ENCODE data around the gene VPS33B. TPM values are rescaled to one million over a fixed set of nuclear protein-coding genes. Genes with fewer than 3 reads are reported as not detected.

VPS33B gene
- total RNA-seq, 1 donor from 2014 or later: 9.7 TPM

GRCh38 chr15:90968434-90968833 is 54.0 kb downstream of the VPS33B start:
- H3K4me2 ChIP-seq (ENCODE audit: low read length): no peak overlapping the region
- H3K79me2 ChIP-seq (ENCODE audit: insufficient read depth, low read length): no peaks in the 10 kb centered on the region
- H3K27me3 ChIP-seq (ENCODE audit: insufficient read depth, low read length): no peaks in the 10 kb centered on the region
- FAIRE-seq (no peak), DNase-seq (ENCODE audit: low read depth) (no peak)
- no peaks in the 10 kb centered on the region for H3K9me3 ChIP-seq (ENCODE audit: insufficient read depth, low read depth, low read length)
- H3K9ac ChIP-seq (ENCODE audit: low read length): no peak overlapping the region
- no peaks in the 10 kb centered on the region for H3K4me1 ChIP-seq (ENCODE audit: insufficient read depth, low read length)
- Mint-ChIP-seq H3K4me1 (ENCODE audit: low read depth, unreplicated experiment) (no peaks in the 10 kb centered on the region), H3K36me3 (ENCODE audit: low read depth, unreplicated experiment) (peaks cover 2% of the 10 kb centered on the region), H3K4me3 (ENCODE audit: unreplicated experiment) (no peak overlapping the region), H3K27me3 (ENCODE audit: low read depth, unreplicated experiment) (no peaks in the 10 kb centered on the region), H3K9me3 (ENCODE audit: unreplicated experiment) (no peaks in the 10 kb centered on the region), H3K27ac (ENCODE audit: unreplicated experiment) (no peak overlapping the region)
- H3K36me3 ChIP-seq (ENCODE audit: insufficient read depth, low read length): peaks cover 36% of the 10 kb centered on the region
- no peak overlapping the region for H3K27ac ChIP-seq (ENCODE audit: low read depth, low read length)
- H2AFZ ChIP-seq (ENCODE audit: low read depth, low read length): no peak overlapping the region
- peaks cover 11% of the 10 kb centered on the region for H4K20me1 ChIP-seq (ENCODE audit: insufficient read depth, low read length)
- no peak for TF ChIP-seq EZH2 (IDR thresholded peaks at IDR 0.05; ENCODE audit: insufficient read depth, low read length)
- no peak for TF ChIP-seq CTCF (IDR thresholded peaks at IDR 0.05; ENCODE audit: insufficient read depth, low read depth, low read length)
- H3K4me3 ChIP-seq (ENCODE audit: insufficient read depth, low read depth, low read length): no peak overlapping the region

GRCh38 chr15:90967206-90967605 is 55.2 kb downstream of the VPS33B start:
- no peaks in the 10 kb centered on the region for H3K27me3 Mint-ChIP-seq (ENCODE audit: low read depth, unreplicated experiment)
- H3K4me1 Mint-ChIP-seq (ENCODE audit: low read depth, unreplicated experiment): no peaks in the 10 kb centered on the region
- no peak overlapping the region for H3K27ac Mint-ChIP-seq (ENCODE audit: unreplicated experiment)

More at GRCh38 chr15:90967206-90967605, 55.2 kb downstream of the VPS33B start:
- Histone ChIP-seq H3K36me3 (ENCODE audit: insufficient read depth, low read length) (peaks cover 39% of the 10 kb centered on the region), H3K9ac (ENCODE audit: low read length) (no peak overlapping the region), H3K4me3 (ENCODE audit: insufficient read depth, low read depth, low read length) (no peak overlapping the region), H4K20me1 (ENCODE audit: insufficient read depth, low read length) (peaks cover 11% of the 10 kb centered on the region), H3K79me2 (ENCODE audit: insufficient read depth, low read length) (no peaks in the 10 kb centered on the region), H2AFZ (ENCODE audit: low read depth, low read length) (no peak overlapping the region), H3K27ac (ENCODE audit: low read depth, low read length) (no peak overlapping the region), H3K4me2 (ENCODE audit: low read length) (no peak overlapping the region), H3K4me1 (ENCODE audit: insufficient read depth, low read length) (no peaks in the 10 kb centered on the region), H3K27me3 (ENCODE audit: insufficient read depth, low read length) (no peaks in the 10 kb centered on the region), H3K9me3 (ENCODE audit: insufficient read depth, low read depth, low read length) (no peaks in the 10 kb centered on the region)
- TF ChIP-seq CTCF (IDR thresholded peaks at IDR 0.05; ENCODE audit: insufficient read depth, low read depth, low read length): no peak
- TF ChIP-seq EZH2 (IDR thresholded peaks at IDR 0.05; ENCODE audit: insufficient read depth, low read length): no peak
- H3K36me3 Mint-ChIP-seq (ENCODE audit: low read depth, unreplicated experiment): peaks cover 2% of the 10 kb centered on the region
- H3K9me3 Mint-ChIP-seq (ENCODE audit: unreplicated experiment): no peaks in the 10 kb centered on the region
- FAIRE-seq (no peak), DNase-seq (ENCODE audit: low read depth) (no peak)
- no peak overlapping the region for H3K4me3 Mint-ChIP-seq (ENCODE audit: unreplicated experiment)
